HG02840 (cell line): ENCODE results near the gene ROBO1.

ENCODE experiments used
- ATAC-seq: cut with Tn5 transposase; IDR thresholded peaks from one replicate; pipeline ENCODE4 v1.9.1; 2021; ENCODE audit warnings: mild to moderate bottlenecking, moderate library complexity, moderate number of reproducible peaks; ENCODE audit not compliant: unreplicated experiment, low FRiP score

The ROBO1 gene

DNA sequence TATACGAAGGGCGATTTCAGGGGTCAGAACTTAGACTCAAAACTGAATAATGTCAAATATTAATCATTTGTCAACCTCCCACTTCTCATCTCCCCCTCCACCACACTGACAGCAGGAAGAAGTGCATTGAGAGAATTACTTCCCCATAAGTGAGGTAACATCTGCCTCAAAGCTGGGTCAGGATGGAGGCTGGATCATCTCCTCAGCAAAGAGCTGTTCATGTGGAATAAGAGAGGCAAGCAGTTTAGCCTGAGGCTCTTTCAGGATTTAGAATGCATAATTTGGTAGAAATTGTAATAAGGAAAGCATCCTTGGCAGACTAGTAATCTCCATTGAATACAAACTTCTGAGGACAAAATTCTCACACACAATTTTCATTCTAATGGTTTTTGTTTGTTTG is 512.1 kb downstream of the ROBO1 start:
- no peak for ATAC-seq

DNA sequence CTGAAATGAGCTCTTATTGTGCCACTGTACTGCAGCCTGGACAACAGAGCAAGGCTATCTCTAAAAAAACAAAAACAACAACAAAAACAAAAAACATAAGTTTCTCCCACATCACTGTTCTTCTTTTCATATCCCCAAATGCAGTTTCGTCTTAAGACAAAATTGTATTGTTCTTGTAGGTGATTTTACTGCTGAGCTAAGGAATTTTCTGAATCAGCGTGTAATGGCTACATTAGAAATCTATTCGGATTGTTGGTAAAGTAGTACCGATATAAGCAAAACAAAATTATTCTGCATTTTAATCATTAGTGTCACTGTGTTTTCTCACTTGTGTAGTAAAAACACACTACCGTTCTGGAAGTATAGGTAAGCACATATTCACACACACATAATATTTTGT is 512.5 kb downstream of the ROBO1 start:
- ATAC-seq = no peak

DNA sequence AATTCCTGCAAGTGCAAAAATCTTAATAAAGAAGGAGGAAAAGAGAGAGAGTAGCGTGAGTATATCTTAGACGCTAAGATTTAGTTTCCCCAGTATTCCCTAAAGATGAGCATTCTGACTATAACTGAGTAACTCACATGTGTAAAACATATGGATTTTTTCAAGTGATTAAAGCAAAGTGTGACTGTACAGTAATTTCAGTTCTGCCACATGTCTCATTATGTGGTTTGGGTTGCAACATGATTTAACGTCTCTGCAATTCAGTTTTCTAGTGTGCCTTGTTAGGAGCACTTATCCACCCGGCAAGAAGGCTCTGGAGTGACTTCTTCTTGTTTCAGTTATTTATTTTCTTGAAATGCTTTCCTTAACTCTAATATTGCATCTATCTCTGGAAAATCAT is 514.1 kb downstream of the ROBO1 start:
- no peak for ATAC-seq

DNA sequence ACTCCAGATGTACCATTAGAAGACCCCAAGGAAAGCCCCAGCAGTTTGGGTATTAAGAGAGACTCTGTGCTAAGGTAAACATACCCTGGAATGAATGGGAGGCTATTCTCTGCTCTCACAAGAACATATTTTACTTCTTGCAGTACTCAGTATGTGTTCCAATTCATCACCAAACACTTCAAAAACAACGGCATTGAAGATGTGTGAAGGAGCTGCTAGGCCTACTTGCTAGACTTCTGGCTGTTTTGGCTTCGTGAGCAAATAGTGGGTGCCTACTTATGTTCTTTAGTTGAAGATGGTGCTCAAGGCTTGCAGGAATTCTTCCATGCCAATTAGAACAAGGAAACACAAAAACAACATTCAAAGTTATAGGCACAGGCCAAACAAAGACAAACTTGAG is 514.5 kb downstream of the ROBO1 start:
- ATAC-seq = no peak

DNA sequence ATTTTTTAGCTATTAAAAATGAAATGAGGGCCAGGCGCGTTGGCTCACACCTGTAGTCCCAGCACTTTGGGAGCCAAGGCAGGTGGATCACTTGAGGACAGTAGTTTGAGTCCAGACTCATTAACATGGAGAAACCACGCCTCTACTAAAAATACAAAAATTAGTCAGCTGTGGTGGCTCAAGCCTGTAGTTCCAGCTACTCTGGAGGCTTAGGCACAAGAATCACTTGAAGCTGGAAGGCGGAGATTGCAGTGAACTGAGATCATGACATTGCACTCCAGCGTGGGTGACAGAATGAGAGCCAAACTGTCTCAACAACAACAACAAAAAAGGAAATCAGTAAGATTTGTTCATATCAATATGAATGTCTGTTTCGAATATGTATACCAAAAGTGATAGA is 517.1 kb downstream of the ROBO1 start:
- ATAC-seq = no peak

DNA sequence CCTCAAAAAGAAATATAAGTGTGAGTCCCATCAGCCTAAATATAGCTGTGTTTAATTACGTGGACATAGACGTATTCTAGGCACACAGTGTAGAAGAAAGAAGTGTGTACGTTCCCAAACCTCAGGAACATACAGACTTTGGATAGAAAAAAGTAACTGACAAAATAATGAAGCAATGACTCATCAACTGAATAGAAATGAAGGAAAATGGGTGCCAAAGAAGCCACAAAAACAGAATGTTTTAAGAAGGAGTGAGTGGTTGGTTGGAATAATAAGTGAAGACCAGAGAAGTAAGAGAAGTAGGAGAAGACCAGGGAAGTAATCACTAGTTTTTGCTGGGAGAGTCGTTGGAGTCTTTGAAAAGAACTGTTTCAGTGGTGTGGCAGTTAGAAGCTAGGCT is 518.1 kb downstream of the ROBO1 start:
- no peak for ATAC-seq

DNA sequence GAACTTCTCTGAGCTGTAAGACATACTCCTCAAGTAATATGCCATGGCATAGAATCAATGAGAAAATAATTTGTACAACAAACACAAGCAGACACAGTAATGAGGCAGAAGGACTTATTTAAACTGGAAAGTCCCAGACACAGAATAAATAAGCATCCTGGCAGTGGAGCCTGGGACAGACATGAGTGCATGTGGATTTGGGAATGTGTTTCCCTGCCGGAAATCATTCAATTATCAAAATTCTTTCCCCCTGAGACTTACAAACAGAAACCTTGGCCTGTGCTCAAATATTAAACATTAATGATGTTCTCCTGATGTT is 520.1 kb downstream of the ROBO1 start:
- ATAC-seq = no peak

DNA sequence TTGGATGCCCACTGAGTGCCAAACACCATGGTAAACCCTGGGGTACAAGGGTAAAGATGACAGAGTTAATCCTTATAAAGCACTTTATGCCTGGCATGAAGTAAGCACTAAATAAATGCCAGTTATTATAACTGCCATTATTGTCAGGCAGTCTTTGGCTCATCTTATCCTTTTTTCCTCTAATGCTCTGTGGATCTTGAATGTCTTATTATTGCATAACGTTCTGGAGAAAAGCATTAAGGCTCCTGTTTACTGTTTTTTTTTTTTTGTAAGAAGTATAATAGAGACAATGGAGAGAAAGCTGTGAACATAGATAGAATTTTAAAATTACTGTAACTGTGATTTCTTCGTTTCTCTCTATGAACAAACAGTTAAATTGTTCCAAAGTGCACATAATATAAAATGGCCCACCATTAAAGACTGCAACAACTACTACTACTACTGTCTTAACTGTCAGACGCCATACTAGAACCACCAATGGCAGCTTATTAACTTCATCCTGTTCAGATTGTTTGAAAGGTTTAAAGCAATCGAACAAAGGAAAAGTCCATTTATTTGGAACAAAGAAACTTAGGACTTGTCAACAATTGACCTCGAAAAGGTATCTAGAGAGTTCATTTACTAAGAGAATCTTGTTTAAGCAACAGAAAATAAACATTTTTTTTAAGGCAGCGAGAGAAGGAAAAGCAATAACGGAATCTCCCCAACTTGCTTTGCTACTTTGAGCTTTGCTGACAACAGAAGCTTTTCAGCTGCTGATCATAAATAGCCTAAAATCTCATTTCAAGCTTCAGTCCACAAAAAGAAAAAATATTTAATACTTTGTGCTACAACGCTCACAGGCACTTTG is 520.7 kb downstream of the ROBO1 start:
- no peak for ATAC-seq

DNA sequence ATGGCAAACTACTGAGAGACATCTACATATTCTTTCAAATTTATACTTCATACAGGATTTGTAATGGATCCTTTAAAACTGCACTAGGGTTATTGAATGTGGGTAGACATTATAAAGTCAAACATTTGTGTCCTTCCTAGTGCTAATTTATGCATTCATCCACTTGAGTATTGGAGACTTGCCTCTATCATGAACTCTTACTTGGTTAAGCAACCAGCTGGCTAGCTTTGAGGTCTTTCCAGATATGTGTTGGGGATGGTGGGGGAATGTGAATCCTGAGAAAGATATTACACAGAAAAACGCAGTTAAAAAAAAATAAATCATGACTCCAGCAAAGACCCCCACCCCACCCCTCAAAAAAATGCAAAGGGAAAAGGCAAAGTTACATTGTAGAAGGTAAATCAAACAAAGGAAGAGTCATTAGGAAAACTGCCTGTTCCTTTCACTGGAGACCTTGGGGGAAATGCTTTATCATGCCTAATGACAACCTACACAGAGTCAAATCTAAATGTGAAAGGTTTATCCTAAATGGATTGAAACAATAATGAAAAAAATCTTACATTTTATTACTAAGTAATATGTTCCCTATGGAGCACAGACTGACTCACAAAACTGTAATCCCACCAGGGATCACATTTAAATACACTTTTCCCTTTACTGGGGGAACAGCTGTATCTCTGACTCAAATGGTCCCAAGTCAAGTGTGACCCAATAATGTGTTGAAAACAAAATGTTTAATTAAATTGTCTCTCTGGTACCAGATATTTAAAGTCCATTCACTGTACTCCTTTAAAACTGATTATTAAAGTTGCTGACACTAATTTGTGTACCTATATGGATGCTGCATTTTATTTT is 522.3 kb downstream of the ROBO1 start:
- ATAC-seq = no peak

DNA sequence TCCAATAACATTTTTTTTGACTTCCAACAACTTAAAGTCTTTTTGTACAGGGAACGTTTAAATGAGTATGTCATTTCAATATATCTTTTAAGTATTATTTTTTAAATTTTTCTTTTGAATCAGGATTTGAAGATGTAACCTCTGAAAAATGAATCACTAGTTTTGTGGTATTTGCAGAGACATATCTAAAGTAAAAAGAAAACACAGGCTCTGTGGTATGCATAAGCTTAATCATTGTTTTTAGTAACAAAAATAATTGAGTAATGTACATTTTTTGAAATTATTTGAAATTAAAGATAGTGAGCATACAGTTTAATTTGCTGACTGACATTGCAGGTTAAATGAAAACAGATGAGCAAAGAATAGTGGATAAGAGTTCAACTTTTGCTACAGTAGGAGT is 531.3 kb downstream of the ROBO1 start:
- no peak for ATAC-seq

DNA sequence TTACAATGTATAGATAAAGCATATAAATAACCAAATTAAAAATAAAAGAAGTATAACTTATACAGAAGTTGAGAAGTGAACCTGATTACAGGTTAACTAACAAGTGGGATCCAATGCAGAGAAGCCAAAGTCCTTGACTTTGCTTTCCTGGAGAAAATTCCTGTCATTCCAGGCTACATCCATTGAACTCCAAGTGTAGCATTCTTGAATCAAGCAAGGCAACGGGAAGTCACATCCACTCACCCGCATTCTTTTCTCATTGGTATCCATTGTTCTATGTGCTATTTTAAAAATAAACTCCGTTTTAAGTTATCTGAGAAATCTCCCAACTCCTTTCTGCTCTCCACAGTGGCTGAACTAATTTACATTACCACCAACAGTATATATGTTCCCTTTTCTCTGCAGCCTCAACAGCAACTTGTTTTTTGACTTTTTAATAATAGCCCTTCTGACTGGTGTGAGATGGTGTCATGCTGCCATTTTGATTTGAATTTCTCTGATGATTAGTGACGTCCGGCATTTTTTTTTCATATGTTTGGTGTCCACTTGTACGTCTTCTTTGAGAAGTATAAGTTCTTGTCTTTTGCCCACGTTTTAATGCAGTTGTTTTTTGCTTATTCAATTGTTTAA is 534.3 kb downstream of the ROBO1 start:
- no peak for ATAC-seq

DNA sequence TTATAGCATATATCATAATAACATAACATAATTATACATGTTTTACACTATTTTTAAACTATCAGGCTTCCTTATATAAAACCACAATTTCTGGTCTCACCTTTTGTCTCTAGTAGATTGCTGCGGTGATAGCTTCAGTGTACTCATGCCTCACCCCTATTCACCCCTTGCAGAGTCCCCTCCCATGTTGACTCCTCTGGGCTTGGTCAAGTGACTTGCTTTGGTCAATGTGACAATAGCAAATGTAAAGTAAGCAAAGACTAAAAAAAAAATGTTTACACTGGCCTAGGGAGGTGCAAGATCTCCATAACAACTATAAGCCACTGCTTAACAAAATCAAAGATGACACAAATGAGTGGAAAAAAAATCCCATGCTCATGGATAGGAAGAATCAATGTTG is 537.5 kb downstream of the ROBO1 start:
- no peak for ATAC-seq

DNA sequence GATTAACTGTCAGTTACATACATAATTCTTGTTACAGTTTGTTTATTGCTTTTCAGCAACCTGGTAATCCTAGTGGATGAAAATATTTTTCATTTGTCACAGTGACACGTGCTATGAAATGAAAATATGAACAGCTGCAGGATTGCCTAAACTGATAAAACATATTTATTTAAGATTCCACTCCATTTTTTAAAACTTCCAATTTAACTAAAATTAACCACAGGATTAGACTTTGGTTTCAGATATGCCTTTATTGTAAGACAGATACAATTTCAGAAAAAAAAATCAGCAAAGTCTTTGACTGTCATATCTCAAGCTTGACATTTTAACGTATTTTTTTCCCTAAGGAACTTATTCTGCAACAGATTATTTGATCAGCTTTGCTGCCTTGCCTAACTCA is 550.7 kb downstream of the ROBO1 start:
- ATAC-seq = no peak

DNA sequence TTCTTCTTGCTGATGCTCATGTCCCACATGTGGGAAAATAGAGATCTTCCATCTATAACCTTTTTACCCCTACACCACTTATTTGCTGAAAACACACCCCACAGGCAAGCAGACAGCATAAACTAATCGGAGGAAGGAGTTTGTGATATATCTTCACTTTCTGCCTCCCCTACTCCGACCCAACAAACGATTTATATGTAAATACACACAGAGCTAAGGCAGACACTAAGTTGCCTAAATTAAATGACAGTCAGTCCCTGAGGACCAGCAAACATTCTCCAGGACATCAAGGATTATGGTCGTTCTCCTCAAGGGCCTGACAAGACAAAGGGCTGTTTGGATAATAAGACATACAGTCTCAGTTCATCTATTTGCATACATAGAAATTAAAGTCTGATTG is 552.5 kb downstream of the ROBO1 start:
- no peak for ATAC-seq

DNA sequence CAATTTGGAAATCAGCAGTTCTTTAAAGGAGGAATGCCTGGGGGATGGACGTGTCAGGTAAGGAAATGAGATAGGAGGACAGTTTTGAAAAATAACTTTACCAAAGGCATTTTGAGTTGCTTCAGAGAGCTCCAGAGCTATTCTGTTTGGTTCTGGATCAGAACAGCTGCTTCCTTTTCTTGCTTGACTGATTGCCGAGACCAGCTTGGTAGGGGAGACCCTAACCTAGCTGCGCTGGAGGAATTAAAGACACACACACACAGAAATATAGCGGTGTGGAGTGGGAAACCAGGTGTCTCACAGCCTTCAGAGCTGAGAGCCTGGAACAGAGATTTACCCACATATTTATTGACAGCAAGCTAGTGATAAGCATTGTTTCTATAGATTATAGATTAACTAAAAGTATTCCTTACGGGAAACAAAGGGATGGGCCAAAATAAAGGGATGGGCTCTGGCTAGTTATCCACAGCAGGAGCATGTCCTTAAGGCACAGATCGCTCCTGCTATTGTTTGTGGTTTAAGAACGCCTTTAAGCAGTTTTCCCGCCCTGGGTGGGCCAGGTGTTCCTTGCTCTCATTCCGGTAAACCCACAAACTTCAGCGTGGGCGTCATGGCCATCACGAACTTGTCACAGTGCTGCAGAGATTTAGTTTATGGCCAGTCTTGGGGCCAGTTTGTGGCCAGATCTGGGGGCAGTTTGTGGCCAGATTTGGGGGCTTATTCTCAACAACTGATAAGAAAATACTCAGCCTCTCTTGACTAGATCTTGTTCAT is 556.0 kb downstream of the ROBO1 start:
- no peak for ATAC-seq

DNA sequence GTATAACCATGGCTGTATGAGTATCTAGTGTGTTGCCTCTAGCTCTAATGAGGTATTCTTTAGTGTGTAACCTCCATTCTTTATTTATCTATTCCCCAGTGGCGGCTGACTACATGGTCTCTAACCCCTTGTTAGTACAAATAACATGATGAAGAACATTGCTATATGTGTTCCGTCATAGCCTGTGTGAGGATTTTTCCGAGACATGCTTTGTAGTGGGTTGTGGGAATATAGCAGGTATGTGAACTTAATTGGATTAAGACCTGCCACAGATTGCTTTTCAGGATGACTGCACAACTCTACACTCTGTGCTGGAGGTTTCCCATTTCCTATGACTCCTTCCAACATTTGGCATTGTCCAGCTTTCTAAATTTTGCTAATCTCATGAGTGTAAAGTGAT is 563.4 kb downstream of the ROBO1 start:
- ATAC-seq = no peak

DNA sequence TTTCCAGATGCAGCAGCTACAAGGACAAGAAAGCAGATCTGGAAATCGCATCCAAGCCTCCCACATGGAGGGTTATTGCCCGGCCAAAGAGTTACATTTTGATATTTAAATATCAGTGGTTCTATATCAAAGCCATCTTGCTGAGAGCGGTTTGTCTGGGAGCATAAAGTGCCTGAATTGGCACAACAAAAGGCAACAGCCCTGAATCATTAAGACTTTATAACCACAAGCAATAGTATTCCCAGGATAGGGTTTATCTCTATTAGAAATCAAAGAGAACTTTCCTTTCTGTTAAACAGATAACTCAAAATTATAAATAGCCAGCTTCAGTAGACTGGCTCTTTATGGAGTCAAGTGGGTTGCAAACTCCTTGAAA is 564.7 kb downstream of the ROBO1 start:
- ATAC-seq = no peak

DNA sequence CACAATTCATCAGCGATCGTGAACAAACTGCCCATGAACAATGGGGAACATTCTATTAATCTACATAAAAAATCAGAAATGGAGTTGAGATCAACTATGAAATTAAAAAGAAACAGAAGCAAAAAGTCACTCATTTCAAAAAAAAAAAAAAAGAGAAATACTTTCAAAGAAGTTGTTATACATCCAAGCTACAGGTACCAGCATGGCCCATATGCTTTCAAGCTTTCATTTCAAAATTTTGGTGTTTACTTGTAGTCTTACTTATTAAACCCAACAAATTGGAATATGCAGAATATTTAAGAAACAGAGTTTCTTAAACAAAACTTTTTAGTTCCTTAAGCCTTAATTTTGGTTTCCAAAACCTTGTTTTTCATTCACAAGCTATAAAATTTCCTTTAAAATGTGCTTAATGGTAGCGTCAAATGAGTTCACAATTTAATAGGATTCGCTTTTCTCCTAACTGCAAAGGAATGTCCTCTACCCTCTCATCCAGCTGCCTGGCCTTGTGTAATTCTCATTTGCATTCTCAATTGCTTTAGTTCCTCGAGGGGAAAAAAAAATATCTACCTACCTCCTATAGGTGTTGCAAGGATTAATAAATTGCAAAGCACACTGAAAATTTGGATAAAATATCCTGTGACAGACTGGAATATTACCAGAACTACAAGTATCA is 565.2 kb downstream of the ROBO1 start:
- no peak for ATAC-seq

DNA sequence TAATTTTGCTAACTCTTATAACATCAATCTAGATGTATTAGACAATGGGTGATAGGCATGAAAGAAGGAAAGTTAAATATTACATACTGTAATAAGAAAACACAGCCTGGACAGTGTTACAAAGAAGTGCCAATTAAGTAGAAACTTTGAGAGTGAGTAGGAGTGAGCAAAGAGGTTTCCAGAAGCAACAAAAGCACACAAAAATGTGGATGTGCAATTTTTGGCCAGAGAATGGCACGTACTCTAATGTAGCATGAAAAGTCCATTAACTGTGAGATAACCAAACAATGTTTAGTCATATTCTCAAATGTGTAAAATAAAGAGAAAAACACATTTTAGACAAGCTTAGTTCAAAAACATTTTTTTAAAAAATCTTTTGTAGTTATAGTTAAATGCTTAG is 567.3 kb downstream of the ROBO1 start:
- no peak for ATAC-seq

DNA sequence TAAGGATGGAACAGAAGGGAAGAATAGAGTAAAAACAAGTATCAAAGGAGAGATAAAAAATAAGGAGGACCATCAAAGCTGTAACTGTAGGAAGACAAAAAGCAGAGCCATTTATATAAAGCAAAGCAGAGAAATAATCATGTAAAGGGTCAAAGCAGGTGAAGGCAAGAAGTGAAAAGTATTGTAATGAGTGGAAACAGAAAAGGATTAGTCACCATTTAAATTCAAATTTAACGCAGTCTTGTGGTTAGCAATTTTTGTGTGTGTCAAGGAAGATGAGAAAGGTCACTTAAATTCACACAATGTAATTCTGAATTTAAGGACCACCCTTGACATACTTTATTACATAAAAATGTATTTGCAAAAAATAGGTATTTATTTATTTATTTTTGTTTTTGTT is 567.8 kb downstream of the ROBO1 start:
- no peak for ATAC-seq
